GM12878 (cell line): ENCODE results near the gene ELN. TPM values are rescaled to one million over a fixed set of nuclear protein-coding genes. Genes with fewer than 3 reads are reported as not detected.
A peak's percentile ranks its signal among the peaks of the same experiment; 100 is the strongest.

Experiments
- ATF2 ChIP-seq: IDR thresholded peaks from 2 replicates; pipeline ENCODE4 v1.6.1; 2012; ENCODE audit warnings: low read length, inconsistent platforms
- ATF3 ChIP-seq: IDR thresholded peaks from 2 replicates; pipeline ENCODE4 v1.6.1; 2011; ENCODE audit warnings: low read depth, mild to moderate bottlenecking, low read length, moderate library complexity, borderline replicate concordance; ENCODE audit errors: extremely low read depth
- CHD4 ChIP-seq: fragments of 200-600 bp; sonication (generic); IDR thresholded peaks from 2 replicates; pipeline ENCODE4 v1.6.1; 2016; ENCODE audit warnings: mild to moderate bottlenecking
- E2F8 ChIP-seq: fragments of 450-650 bp; IDR thresholded peaks from 2 replicates; pipeline ENCODE4 v1.6.1; 2018; ENCODE audit warnings: mild to moderate bottlenecking, low read depth, moderate library complexity; ENCODE audit not compliant: partially characterized antibody
- IKZF1 ChIP-seq: fragments of 450-650 bp; conservative IDR thresholded peaks from 2 replicates; pipeline ENCODE4 v1.6.1; 2017; ENCODE audit warnings: antibody characterized with exemption, mild to moderate bottlenecking
- MEF2B ChIP-seq: fragments of 450-650 bp; IDR thresholded peaks from 2 replicates; pipeline ENCODE4 v1.6.1; 2018; ENCODE audit warnings: mild to moderate bottlenecking, moderate library complexity; ENCODE audit not compliant: partially characterized antibody, poor library complexity, severe bottlenecking
- PAX5 ChIP-seq: IDR thresholded peaks from 2 replicates; pipeline ENCODE4 v1.6.1; 2011; ENCODE audit warnings: low read depth, low read length, borderline replicate concordance
- POLR2AphosphoS2 ChIP-seq: IDR thresholded peaks from 2 replicates; pipeline ENCODE4 v1.6.1; 2011; ENCODE audit warnings: low read depth, mild to moderate bottlenecking, low read length, improper control_type of control experiment, moderate library complexity
- RB1 ChIP-seq: fragments of 450-650 bp; formaldehyde crosslinking; IDR thresholded peaks from 2 replicates; pipeline ENCODE4 v1.6.1; 2017; ENCODE audit warnings: mild to moderate bottlenecking, borderline replicate concordance
- RUNX3 ChIP-seq: IDR thresholded peaks from 2 replicates; pipeline ENCODE4 v1.6.1; 2012; ENCODE audit warnings: low read length, inconsistent platforms
- STAT3 ChIP-seq: IDR thresholded peaks from 2 replicates; pipeline ENCODE4 v1.6.1; 2011; ENCODE audit warnings: low read depth, low read length, improper control_type of control experiment
- ZNF384 ChIP-seq: IDR thresholded peaks from 2 replicates; pipeline ENCODE4 v1.6.1; 2012; ENCODE audit warnings: low read depth, mild to moderate bottlenecking, low read length, improper control_type of control experiment, borderline replicate concordance
- ZNF622 ChIP-seq: fragments of 450-650 bp; IDR thresholded peaks from 2 replicates; pipeline ENCODE4 v1.6.1; 2017; ENCODE audit warnings: mild to moderate bottlenecking, inconsistent platforms
- polyA plus RNA-seq, 11 experiments: library from polyadenylated mRNA; depleted of rRNA in 4 of 11; unstranded in 6 of 11; stranded (reverse) in 5 of 11; fragments of >200 nt; fragmentation: Nextera tagmentation in 4 of 11; fragmentation: Illumina TruSeq in 1 of 11; extraction: Ambion mirVana in 4 of 11; extraction: Trizol in 1 of 11; gene quantifications; 1 replicate in 1 of 11; 2 replicates in 10 of 11; pipeline versions ENCODE4 v1.2.1 to v1.2.3, GENCODE V29; 2011 to 2016; ENCODE audit warnings: inconsistent platforms in 2 of 11, missing spikeins in 2 of 11, low read depth in 1 of 11
- total RNA-seq, 4 experiments: library from RNA; depleted of rRNA in 3 of 4; stranded (reverse); fragments of >200 nt in 3 of 4; fragmentation: Illumina TruSeq in 1 of 4; extraction: Trizol in 1 of 4; gene quantifications; 2 replicates each; pipeline versions ENCODE4 v1.2.1 to v1.2.3, GENCODE V29; 2013 to 2021
- TF ChIP-seq, protein P1 (sequence below): IDR thresholded peaks from 2 replicates; pipeline ENCODE4 v1.6.1; 2012; ENCODE audit warnings: low read depth, low read length, improper control_type of control experiment
- TF ChIP-seq, protein P2 (sequence below), 3 experiments: IDR thresholded peaks in 2 of 3; conservative IDR thresholded peaks in 1 of 3; 2 replicates each; pipeline ENCODE4 v1.5.1; 2011; ENCODE audit warnings: low read depth in 3 of 3, low read length in 3 of 3, mild to moderate bottlenecking in 3 of 3, control low read depth in 2 of 3, moderate library complexity in 2 of 3, inconsistent platforms in 1 of 3, mixed read lengths in 1 of 3; ENCODE audit not compliant: control insufficient read depth in 2 of 3, insufficient read depth in 1 of 3; ENCODE audit errors: extremely low read depth in 1 of 3
- TF ChIP-seq, protein P3 (sequence below): fragments of 450-650 bp; IDR thresholded peaks from 2 replicates; pipeline ENCODE4 v1.6.1; 2017; ENCODE audit warnings: antibody characterized with exemption, mild to moderate bottlenecking, moderate library complexity

ELN gene
- total and polyA plus RNA-seq, 10 of the 15 experiments (the other 5 are each of a cell fraction or from before 2014, with no cell fraction given): 0.08 to 0.27 (median 0.23) TPM; not detected in 7

DNA sequence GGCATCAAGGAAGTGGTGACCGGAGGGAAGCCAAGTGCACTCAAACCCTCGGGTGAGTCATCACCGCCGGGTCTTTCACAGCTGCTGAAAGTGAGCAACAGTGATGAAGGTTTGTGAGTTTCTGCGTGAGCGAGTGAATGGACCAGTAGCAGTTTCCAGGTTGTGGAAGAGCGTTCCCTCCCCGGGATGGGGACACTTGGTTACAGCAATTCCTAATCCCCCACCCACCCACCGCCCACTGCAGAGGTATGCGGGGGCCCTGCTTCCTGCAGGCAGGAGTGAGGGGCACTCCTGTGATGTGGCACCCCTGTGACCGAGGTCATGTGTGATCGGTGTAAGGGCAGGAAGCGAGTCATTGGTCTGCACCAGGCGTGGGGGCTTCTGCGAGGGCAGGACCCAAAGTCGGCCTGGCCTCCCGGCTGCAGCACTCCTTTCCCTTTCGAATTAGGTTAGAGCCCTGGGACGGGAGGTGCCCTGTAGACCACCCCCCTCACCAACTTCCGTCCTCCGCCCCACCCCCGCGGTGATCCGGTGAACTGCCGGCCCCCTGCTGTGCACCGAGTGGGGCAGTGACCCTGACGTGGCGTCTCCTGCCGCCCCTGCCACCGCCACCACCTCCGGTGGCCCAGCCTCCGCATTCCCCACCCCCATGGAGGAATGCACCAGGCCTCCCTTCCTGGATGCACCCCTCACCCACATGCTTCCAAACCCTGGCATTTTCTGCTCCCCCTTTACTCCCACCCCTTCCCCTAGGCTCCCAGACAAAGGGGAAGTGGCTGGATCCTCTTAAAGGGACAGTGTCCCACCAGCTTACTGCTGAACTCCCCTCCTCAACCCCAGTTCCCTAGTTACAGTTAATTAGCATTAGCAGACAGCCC, 66.5 kb downstream of the ELN start (continued):
- TF ChIP-seq POLR2AphosphoS2: no peak
- no peak for TF ChIP-seq STAT3
- TF ChIP-seq E2F8: no peak
- no peak for TF ChIP-seq ZNF622
- TF ChIP-seq PAX5: no peak
- TF ChIP-seq, protein P1, sequence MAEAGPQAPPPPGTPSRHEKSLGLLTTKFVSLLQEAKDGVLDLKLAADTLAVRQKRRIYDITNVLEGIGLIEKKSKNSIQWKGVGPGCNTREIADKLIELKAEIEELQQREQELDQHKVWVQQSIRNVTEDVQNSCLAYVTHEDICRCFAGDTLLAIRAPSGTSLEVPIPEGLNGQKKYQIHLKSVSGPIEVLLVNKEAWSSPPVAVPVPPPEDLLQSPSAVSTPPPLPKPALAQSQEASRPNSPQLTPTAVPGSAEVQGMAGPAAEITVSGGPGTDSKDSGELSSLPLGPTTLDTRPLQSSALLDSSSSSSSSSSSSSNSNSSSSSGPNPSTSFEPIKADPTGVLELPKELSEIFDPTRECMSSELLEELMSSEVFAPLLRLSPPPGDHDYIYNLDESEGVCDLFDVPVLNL: no peak
- no peak for TF ChIP-seq CHD4
- TF ChIP-seq MEF2B: peak; percentile 35
- TF ChIP-seq, protein P2, sequence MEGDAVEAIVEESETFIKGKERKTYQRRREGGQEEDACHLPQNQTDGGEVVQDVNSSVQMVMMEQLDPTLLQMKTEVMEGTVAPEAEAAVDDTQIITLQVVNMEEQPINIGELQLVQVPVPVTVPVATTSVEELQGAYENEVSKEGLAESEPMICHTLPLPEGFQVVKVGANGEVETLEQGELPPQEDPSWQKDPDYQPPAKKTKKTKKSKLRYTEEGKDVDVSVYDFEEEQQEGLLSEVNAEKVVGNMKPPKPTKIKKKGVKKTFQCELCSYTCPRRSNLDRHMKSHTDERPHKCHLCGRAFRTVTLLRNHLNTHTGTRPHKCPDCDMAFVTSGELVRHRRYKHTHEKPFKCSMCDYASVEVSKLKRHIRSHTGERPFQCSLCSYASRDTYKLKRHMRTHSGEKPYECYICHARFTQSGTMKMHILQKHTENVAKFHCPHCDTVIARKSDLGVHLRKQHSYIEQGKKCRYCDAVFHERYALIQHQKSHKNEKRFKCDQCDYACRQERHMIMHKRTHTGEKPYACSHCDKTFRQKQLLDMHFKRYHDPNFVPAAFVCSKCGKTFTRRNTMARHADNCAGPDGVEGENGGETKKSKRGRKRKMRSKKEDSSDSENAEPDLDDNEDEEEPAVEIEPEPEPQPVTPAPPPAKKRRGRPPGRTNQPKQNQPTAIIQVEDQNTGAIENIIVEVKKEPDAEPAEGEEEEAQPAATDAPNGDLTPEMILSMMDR (IDR thresholded peaks at IDR 0.05 in 2 of 3, conservative IDR thresholded peaks at IDR 0.05 in 1 of 3; ENCODE audit: control insufficient read depth in 2 of 3, extremely low read depth in 1 of 3, insufficient read depth in 1 of 3, low read depth in 3 of 3, low read length in 3 of 3): no peak
- peak; percentile 74 for TF ChIP-seq RUNX3
- TF ChIP-seq RB1: no peak
- no peak for TF ChIP-seq ATF2
- no peak for TF ChIP-seq ZNF384
- TF ChIP-seq IKZF1: peak; percentile 72
- TF ChIP-seq, protein P3, sequence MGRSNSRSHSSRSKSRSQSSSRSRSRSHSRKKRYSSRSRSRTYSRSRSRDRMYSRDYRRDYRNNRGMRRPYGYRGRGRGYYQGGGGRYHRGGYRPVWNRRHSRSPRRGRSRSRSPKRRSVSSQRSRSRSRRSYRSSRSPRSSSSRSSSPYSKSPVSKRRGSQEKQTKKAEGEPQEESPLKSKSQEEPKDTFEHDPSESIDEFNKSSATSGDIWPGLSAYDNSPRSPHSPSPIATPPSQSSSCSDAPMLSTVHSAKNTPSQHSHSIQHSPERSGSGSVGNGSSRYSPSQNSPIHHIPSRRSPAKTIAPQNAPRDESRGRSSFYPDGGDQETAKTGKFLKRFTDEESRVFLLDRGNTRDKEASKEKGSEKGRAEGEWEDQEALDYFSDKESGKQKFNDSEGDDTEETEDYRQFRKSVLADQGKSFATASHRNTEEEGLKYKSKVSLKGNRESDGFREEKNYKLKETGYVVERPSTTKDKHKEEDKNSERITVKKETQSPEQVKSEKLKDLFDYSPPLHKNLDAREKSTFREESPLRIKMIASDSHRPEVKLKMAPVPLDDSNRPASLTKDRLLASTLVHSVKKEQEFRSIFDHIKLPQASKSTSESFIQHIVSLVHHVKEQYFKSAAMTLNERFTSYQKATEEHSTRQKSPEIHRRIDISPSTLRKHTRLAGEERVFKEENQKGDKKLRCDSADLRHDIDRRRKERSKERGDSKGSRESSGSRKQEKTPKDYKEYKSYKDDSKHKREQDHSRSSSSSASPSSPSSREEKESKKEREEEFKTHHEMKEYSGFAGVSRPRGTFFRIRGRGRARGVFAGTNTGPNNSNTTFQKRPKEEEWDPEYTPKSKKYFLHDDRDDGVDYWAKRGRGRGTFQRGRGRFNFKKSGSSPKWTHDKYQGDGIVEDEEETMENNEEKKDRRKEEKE: no peak
- no peak for TF ChIP-seq ATF3
